ENCODE data around the gene TRMT1.

TRMT1 gene

DNA sequence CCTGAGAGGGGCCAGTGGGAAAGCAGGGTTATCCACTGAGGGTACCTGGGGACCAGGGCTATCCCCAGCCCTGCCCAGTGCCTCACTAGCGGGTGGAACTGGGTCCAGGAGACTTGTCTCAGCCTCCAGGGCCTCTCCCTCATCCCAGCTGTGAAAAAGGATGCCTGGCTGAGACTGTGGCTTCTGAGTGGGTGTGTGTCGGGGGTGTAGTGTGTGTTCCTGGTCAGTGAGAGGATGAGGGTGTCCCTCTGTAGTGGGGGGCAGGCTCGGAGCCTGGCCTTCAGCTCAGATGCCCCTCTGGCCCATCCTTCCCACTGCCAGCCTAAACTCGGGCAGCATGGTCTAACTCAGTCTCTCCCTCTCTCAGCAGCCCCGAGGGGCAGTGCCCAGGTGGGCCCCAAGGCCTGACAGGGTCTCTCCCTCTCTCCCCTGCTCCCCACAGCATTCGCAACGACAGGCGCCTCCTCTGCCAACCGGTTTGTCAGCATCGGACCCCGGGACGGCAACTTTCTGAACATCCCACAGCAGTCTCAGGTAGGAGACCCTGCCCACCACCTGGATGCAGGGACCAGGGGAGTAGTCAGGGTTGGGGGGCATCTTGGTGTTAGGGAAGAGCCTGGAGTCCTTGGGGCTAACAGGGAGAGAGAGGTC lies 26.6 kb downstream of the TRMT1 start:
- DNase-seq: no peak

DNA sequence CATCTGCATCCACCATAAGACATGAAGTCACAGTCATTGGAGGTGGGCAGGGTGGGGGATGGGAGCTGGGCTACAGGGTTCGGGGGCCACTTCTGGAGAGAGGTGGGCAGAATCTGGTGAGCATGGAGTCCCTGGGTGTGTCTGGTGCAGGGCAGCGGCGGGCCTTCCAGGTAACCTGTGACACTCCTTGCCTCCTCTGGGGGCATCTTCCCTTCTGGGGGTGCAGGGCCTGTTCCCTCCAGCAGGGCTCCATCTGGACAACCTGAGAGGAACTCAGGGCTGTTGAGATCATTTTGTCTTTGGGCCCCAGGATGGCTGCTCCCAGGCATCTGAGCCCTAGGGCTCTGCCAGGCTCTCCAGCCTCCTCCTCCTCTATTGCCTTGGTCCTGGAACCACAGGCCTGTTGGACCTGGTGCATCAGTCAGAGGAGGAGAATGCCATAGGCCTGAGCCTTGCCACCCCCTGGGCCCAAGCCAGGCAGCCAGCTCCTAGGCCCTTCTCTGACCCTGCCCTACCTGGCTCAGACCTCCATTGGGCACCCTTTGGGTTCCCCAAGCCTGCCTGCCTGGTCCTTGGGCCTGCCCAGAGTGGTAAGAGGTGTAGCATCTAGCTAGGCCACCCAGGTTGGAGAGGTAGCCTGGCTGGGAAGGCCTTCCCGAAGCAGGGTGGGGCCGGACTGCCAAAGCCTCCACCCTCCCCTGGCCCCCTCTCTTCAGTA lies 27.2 kb downstream of the TRMT1 start:
- DNase-seq: peak; percentile 68

DNA sequence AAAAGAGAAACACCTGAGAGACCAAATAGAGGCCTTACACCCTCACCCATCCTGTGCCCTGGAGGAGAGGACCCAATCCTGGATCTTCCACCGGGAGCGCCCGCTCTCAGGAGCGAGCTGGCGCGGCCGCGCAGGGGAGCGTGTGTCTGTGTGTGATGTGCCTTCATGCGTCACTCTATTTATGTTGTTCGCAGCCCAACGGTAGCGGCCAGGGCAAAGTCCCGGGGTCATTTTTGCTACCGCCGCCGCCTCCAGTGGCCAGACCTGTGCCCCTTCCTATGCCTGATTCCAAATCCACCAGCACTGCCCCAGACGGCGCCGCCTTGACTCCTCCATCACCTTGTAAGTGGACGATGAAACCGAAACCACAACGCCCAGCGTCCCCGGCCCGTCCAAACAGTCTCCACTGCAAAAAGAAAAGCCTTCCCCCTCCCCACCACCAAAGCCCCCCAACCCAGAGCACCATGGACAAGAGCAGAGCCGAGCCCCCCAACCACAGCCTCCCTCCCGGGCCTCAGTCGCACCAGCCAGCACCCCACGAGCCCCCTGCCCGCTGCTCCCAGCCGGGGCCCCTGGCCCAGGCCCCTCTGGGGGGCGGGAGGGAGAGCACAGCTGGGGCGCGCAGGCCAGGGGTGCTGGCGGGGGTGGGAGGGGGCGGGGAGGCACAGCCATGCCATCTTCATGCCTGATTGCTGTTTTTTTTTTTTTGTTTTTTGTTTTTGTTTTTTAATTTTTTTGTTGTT lies 28.6 kb downstream of the TRMT1 start:
- DNase-seq: no peak

DNA sequence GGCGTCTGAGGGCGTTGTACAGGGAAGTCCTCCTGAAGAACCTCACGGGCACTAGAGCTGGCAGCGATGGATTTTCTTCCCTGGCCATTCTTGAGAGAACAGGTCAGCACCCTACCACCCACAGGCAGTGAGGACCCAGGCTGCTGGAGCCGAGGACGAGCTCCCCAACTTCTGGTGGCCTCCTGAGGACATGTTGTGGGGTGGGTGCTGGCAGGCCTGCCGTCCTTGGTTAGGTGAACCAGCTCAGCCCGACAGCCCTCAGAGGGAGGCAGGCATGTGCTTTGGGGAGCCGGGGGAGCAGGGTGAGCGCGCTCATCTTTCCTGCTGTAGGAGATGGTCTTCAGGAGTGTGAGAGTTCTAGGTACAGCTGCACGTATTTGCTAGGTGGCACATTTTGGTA lies 29.2 kb downstream of the TRMT1 start:
- no peak for DNase-seq

DNA sequence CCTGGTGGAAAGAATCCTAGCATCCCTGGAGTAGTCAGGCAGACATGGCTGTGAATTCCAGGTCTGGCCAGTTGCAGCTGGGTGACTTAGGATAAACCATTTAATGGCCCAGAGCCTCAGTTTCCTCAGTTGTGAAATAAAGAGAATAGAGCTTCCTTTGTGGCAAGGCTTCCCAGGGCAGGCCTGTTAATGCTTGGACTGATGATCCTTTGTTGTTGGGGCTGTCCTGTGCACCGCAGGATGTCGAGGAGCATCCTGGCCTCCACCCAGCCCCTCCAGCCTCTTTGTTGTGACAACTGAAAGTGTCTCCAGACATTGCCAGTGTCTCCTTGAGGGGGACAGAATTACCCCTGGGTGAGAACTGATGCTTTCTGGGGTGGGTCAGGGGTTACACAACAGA lies 30.2 kb downstream of the TRMT1 start:
- no peak for DNase-seq

DNA sequence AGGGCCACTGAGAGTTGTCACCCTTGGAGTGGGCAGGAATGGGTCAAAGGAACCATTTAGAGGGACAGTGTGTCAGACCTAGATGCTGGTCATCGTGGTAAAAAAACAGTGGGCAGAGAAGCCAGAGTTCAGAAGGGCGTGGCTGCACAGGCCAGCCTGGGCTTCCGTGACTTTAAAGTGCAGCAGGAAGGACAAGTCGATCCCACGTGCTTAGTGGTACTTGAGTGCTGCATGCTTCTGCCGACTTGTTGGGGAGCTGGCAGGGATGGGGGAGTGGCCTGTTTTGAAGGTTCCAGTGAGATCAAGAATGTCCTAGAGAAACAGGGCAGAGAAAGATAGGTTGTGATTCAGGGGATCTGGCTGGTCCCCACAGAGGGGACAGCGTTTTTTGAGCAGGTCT lies 30.9 kb downstream of the TRMT1 start:
- DNase-seq: no peak

DNA sequence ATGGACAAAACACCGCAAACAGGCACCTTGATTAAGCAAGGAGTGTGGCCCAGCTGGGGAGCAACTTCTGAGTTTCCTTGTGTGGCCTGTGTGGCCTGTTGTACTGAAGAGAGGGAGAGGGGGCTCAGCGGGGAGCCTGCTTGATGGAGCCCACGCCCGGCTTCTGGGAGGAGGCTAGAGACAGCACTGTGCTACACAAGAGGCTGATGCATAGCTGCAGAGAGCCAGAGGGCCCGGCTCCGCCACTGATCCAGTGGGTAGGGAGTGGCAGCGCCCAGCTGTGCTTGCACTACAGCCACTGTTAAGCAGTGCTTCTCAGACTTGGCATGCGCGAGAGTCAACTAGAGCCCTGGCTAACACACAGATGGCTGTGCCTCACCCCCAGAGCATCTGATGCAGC lies 32.9 kb downstream of the TRMT1 start:
- no peak for DNase-seq

DNA sequence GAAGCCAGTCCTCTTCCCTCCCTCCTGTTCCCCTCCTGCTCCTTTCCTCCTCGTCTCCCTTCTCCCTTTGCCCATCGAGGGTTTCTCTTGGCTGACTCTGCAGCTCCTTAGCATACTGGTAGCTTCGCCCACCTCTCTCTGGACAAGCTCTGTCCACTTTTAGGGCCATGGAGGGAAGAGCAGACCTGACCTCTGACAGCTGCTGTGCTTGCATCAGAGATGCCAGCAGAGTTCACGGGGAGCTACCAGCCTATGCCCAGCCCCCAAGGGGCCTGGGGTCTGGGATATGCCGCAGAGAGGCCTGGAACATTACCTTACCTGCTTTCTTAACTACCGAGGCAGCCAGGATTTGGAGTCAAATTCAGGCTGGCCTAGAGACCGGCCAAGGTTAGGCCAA lies 33.5 kb downstream of the TRMT1 start:
- no peak for DNase-seq

DNA sequence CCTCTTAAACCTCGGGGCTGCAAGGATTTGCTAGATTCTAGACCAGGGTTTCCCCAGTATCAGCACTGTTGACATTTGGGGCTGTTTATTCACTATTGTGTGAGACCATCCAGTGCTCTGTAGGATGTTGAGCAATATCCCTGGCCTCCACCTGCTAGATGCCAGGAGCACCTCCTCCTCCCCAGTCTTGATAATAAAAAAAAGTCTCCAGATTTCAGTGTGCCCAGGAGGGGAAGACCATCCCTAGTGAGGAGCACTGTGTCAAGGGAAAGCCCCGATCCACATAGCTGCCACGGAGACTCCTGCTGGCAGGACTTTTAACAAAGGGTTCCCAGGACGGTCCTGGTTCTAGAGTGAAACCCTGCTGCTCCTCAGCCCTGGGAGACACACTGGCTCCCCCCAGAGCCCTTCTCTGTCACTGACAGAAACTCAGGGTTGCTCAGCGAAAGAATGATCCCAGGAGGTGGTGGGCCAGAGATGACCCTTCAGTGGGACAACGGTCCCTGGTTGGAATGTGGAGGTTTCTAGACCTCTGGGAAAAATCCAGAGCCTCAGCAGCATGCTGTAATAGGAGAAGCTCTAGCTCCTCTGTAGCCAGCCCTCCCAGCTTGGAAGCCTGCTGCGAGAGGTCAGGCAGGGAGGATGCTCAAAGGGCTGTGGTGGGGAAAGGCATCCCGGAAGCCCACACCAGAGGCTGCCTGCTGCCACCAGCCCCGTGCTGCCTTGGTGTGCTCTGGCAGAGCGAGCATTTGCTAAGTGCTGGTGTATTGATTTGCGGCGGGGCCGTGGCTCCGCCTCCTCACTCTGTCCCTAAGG lies 34.1 kb downstream of the TRMT1 start:
- DNase-seq: peak; percentile 80

DNA sequence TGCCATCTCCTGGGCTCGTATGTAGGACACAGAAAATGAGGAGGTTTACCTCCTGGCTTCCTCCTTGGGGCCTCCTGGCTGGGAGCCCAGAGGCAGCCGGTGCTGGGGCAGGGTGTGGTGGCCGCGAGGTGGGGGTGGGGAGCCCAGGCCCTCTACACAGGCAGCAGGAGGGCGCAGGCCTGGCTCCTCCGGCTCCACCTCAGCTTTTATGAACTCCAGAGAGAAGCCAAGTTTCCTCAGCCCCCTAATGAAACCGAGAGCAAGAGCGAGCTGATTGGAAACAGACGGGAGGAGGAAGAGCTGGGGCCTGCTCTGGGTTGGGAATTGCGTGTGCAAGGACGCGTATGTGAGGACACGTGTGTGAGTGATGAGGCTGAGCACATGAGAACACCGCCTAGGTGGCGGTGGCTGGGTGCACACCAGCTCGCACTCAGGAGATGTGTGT lies 37.0 kb downstream of the TRMT1 start:
- DNase-seq: peak; percentile 58

DNA sequence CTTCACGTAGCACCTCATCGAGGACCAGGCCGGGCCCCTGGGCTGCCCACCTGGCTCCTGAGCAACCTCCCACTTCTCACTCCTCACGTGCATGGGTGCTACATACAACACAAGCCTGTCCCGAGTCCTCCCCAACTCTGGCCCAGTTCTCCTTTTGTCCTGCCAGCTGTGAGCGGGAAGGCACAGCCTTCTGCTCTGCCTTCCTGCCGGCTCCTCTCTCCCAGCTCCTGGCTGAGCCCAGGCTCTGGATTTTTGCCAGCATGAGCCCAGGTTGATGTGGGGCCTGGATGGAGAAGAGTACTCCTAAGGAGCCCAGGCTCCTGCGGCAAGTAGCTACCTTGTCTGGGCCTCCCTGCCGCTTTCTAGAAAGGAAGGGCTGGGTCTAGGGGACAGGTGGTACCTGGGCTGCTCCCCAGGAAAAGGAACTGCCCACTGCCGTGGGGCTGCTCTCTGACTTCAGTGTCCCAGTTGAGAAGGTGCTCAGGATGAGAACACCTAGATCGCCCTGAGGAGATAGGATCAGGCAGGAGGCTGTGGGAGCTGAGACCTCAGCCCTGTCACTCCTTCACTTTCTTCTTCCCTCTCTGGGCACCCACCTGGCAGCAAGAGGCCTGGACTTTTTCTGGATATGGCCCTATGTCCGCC lies 37.5 kb downstream of the TRMT1 start:
- DNase-seq: peak; percentile 32

DNA sequence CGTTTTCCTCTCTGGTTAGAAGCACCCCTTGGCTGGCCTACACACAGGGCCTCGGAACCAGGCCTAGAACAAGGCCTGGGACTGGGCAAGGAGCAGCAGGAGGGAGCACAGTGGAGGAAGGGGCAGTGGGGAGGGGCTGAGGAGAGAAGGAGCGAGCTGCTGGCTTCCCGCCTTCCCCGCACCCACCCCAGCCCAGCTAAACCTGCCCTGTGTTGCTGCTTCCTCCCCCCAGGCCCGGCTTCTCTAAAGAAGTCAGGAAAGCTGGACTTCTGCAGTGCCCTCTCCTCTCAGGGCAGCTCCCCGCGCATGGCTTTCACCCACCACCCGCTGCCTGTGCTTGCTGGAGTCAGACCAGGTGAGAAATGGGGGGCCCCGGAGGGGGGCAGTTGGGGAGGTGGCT lies 38.2 kb downstream of the TRMT1 start:
- DNase-seq: no peak

DNA sequence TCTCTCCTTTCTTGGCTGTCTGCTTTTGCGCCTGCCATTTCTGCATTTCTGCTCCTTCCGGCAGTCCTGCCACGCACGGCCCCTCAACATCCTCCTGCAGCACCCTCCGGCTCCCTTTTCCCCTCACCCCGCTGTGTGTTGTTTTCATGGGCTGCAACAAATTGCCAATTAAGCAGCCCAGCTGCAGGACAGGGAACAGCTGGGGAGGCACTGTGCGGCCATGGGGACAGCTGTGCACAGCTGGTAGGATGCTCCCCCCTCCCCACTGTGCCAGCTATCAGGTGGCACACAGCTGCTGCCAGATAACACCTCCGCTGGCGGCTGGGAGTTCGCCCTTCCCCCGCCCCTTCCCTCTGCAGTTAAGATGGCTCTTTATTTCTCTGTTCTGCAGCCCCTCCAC lies 39.3 kb downstream of the TRMT1 start:
- DNase-seq: no peak

DNA sequence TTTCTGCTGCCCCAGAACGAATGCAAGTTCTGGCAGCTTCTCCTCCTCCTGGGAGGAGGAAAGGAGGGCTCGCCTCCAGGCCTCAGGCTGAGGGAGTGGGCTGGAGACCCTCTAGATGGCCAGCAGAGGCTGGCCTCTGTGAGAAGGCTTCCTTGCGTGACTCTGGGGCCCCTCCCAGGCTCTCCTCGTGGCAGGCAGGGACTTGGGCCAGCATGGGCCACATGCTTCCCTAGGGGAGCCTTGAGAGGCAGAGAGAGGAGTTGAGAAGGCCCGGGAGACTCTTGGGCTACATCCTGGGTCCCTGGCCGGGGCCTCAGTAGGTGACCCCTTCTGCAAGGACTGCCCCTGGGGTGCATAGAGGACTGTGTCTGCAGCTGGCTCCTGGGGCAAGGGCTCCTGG lies 39.8 kb downstream of the TRMT1 start:
- no peak for DNase-seq

DNA sequence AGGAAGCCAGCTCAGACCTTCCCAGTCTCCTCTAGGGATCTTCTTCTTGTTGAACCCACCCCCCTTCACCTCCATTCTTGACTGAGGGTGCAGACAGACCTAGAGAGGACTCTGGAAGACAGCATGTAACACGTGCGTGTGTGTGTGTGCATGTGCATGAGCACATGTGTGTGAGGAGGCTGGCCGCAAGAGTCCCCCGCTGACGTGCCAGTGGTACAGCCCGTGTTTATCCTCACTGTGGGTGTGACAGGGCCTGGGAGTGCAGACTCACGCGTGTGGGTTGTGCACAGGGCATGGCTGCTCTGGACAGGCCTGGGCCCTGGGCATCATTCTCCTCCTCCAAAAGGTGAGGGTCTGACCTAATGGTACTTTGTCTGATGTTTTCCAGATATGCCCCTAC lies 40.2 kb downstream of the TRMT1 start:
- DNase-seq: no peak

DNA sequence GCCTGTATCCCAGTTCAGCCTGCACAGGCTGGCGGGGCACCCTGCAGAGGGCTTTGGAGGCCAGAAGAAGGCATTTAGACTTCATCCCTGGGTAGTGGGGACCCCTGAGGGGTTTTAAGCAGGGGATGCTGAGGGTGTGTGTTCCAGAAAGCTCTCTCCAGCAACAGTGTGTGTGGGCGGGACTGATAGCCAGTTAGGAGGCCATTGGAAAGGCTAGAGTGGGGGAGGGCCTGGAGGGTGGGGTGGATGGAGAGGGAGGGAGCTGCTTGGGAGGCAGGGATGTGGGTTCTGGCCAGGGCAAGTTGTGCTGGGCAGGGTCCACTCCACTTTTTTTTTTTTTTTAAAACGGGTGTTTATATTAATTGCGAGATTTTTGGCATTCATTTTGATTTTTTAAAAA lies 42.2 kb downstream of the TRMT1 start:
- no peak for DNase-seq

DNA sequence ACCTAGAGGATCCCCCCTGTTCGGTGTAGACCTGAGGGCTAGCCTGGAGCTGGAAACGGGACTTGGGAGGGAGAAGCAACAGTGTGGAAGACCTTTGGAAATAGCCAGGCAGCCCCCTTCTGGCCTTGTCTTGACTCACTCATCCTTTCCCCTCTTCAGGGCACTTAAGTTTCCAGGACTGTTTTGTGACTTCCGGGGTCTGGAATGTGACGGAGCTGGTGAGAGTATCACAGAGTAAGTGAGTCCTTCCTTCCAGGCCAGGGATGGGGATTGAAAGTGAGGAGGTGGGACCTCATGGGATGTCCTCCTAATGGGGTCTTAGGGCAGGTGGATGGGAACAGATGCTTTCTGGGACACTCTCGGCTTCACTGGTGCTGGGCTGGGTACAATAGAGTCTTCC lies 43.3 kb downstream of the TRMT1 start:
- no peak for DNase-seq

DNA sequence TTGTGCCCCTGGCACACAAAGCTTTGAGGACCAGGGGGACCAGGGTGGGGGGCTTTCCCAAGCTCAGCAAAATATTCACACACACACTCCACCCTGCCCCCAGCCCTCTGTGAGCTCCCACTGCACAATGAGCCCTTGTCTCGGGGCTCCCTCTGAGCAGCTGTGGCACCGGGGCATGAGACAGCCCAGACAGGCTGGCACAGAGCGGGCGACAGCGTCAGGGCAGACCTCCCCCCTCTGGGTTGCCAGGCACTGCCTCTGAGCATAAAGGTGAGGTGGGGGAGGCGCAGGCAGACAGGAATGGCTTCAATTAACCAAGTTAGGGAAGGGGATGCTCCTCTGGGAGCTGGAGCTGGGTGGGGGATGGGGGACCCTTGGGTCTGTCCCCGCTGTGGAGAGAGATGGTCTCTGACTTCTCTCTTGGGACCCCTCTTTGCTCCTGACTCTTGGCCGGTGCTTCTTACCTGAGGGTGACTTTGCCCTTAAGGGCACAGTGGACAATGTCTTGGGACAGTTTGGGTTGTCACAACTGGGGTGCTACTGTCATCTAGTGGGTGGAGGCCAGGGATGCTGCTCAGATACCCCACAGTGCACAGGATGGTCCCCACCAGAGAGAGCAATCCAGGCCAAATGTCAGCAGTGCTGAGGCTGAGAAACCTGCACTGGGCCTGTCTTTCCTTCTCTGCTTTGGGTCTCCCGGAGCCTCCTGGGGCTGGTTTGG lies 44.2 kb downstream of the TRMT1 start:
- no peak for DNase-seq

DNA sequence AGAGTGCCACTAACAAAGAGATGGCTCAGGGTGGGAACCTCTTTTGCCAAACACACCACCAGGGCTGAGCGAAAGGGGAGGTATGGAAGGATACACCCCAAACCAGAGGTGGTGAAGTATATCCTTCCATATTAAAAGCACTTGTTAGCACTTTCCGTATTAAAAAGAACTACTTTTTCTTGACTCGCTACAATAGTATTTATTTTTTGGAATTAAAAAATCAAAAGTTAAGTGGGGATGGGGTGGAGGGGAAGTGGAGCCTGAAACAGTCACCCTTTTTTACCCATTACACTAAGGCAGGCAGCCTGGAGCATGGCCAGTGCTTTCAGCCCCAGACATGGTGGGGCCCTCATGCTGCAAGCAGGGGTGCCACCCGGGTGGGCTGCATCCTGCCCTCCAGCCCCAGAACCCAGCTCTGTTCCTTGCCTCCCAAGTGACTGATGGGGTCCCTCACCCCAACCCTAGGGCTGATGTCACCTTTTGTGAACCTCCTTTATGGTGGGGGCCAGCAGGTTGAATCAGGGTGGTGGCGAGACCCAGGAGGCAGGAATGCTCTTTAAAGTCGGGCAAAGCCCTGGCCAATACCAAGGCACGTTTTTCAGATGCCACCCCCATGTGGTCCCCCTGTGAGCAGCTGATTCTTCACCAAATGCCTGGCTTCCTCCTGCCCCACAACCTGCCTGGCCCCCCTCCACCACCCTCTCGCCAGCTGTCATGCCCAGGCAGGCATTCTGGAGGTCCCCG lies 44.9 kb downstream of the TRMT1 start:
- no peak for DNase-seq

DNA sequence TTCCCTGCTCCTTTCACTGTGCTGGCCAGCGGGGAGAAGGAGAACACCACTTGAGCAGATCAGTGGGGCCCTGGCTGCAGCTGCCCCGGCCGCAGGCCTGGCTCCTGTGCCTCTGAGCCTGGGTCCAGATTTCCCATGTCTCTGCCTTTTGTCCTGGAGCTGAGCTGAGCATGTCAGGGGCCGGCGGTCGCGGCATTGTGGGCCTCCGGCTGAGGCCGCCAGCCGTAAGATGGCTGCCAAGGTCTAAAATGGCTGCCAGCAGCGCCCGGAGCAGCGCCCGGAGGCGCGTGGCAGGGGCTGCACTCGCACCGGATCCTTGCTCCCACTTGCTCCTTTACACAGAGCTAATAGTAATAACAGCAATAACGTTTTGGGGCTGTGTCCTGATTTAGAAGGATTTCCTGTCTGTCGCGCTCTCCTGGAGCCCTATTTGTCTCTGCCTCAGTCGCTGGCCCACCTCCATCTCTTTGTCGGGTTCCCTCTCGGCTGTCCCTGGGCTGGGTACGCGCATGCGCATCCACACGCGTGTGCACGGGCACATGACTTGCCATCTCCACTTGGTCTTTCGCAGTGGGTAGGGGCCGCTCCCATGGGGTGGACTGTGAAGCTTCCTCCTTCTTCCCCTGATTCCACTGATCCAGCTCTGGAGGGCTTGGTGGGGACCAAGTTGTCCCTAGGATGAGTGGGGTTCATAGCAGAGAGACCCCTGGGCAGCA lies 46.0 kb downstream of the TRMT1 start:
- DNase-seq: no peak
